Hepatocyte (in vitro differentiated cells): ENCODE data around the gene ZNRF3. TPM values are rescaled to one million over a fixed set of nuclear protein-coding genes. Genes with fewer than 3 reads are reported as not detected.

Experiments
- DNase-seq: peaks from one replicate; pipeline ENCODE4 v3.0.0-alpha.2; 2016; ENCODE audit warnings: low spot score
- H2AFZ ChIP-seq: fragments of 200-600 bp; sonication (generic); 2 replicates; pipeline ENCODE4 v1.6.0; 2016; ENCODE audit warnings: antibody characterized with exemption, mild to moderate bottlenecking
- H3K27ac ChIP-seq: fragments of 200-600 bp; sonication (generic); 2 replicates; pipeline ENCODE4 v1.5.1; 2016; ENCODE audit warnings: mild to moderate bottlenecking
- H3K27me3 ChIP-seq: fragments of 200-600 bp; sonication (generic); 2 replicates; pipeline ENCODE4 v1.6.1; 2016
- H3K36me3 ChIP-seq: fragments of 200-600 bp; sonication (generic); replicated peaks from 2 replicates; pipeline ENCODE4 v1.5.1; 2016; ENCODE audit warnings: low read depth; ENCODE audit not compliant: insufficient read depth
- H3K4me1 ChIP-seq: fragments of 200-600 bp; sonication (generic); 2 replicates; pipeline ENCODE4 v1.5.1; 2016; ENCODE audit warnings: mild to moderate bottlenecking, moderate library complexity; ENCODE audit not compliant: insufficient read depth
- H3K4me2 ChIP-seq: fragments of 200-600 bp; sonication (generic); 2 replicates; pipeline ENCODE4 v1.6.0; 2016
- H3K4me3 ChIP-seq: fragments of 200-600 bp; sonication (generic); 2 replicates; pipeline ENCODE4 v1.5.1; 2016; ENCODE audit warnings: mild to moderate bottlenecking
- H3K79me2 ChIP-seq: fragments of 200-600 bp; sonication (generic); 2 replicates; pipeline ENCODE4 v1.6.0; 2017; ENCODE audit warnings: mild to moderate bottlenecking
- H3K9me2 ChIP-seq: fragments of 200-600 bp; sonication (generic); replicated peaks from 2 replicates; pipeline ENCODE4 v1.6.0; 2017; ENCODE audit warnings: mild to moderate bottlenecking; ENCODE audit not compliant: insufficient read depth
- H3K9me3 ChIP-seq: fragments of 200-600 bp; sonication (generic); 2 replicates; pipeline ENCODE4 v1.5.1; 2016; ENCODE audit warnings: low read depth, mild to moderate bottlenecking
- H4K20me1 ChIP-seq: fragments of 200-600 bp; sonication (generic); 2 replicates; pipeline ENCODE4 v1.6.0; 2016; ENCODE audit warnings: mild to moderate bottlenecking; ENCODE audit not compliant: insufficient read depth, poor library complexity, severe bottlenecking
- CTCF ChIP-seq: fragments of 200-600 bp; sonication (generic); IDR thresholded peaks from 2 replicates; pipeline ENCODE4 v1.5.1; 2016; ENCODE audit warnings: antibody characterized with exemption, mild to moderate bottlenecking; ENCODE audit not compliant: poor library complexity
- EZH2 ChIP-seq: fragments of 200-600 bp; sonication (generic); IDR thresholded peaks from 2 replicates; pipeline ENCODE4 v1.6.1; 2016; ENCODE audit warnings: antibody characterized with exemption, mild to moderate bottlenecking, borderline replicate concordance
- EZH2phosphoT487 ChIP-seq: fragments of 200-600 bp; sonication (generic); IDR thresholded peaks from one replicate; pipeline ENCODE4 v1.6.1; 2018; ENCODE audit warnings: antibody characterized with exemption, mild to moderate bottlenecking, low read depth, moderate library complexity; ENCODE audit not compliant: unreplicated experiment, severe bottlenecking
- WGBS: methylation state at CpG from one replicate; pipeline ENCODE4 v1.1.6; 2016; ENCODE audit warnings: low lambda C conversion rate; ENCODE audit errors: missing lambda C conversion rate; 5-methylcytosine and 5-hydroxymethylcytosine counted together
- polyA plus RNA-seq: library from polyadenylated mRNA; unstranded; fragments of >200 nt; fragmentation: Nextera tagmentation; extraction: Ambion mirVana; gene quantifications from 2 replicates; pipeline ENCODE4 v1.2.1, GENCODE V29; 2016
- total RNA-seq: library from RNA; depleted of rRNA; stranded (reverse); fragments of >200 nt; gene quantifications from 2 replicates; pipeline ENCODE4 v1.2.3, GENCODE V29; 2014

ZNRF3 gene
- total and polyA plus RNA-seq, 2 experiments from 2014 or later, result 8.9 to 14.7 TPM

GRCh38 chr22:29050457-29050856 lies 167.1 kb downstream of the ZNRF3 start:
- DNase-seq, result no peak
- TF ChIP-seq CTCF (no peak), EZH2 (no peak), EZH2phosphoT487 (no peak)

GRCh38 chr22:29053048-29053702 lies 169.8 kb downstream of the ZNRF3 start:
- no peaks in the 10 kb centered on the region for H4K20me1 ChIP-seq
- no peak overlapping the region for H3K4me3 ChIP-seq
- H3K79me2 ChIP-seq, result no peaks in the 10 kb centered on the region
- TF ChIP-seq CTCF (no peak), EZH2 (no peak), EZH2phosphoT487 (no peak)
- H3K36me3 ChIP-seq, result no peaks in the 10 kb centered on the region
- no peak overlapping the region for H3K4me2 ChIP-seq
- no peaks in the 10 kb centered on the region for H3K9me2 ChIP-seq
- no peak for DNase-seq
- no peaks in the 10 kb centered on the region for H3K9me3 ChIP-seq
- no peak overlapping the region for H3K27ac ChIP-seq
- no peaks in the 10 kb centered on the region for H3K27me3 ChIP-seq
- H2AFZ ChIP-seq, result no peak overlapping the region
- no peaks in the 10 kb centered on the region for H3K4me1 ChIP-seq
- 93% methylated on average over 8 of the region's 8 CpGs for WGBS

More at GRCh38 chr22:29050457-29050856, 167.1 kb downstream of the ZNRF3 start:
- Histone ChIP-seq H2AFZ (no peak overlapping the region), H3K4me2 (no peak overlapping the region), H3K9me3 (no peaks in the 10 kb centered on the region), H3K4me3 (no peak overlapping the region), H3K79me2 (no peaks in the 10 kb centered on the region), H4K20me1 (no peaks in the 10 kb centered on the region), H3K9me2 (no peaks in the 10 kb centered on the region), H3K36me3 (no peaks in the 10 kb centered on the region), H3K27me3 (no peaks in the 10 kb centered on the region), H3K27ac (no peak overlapping the region), H3K4me1 (no peaks in the 10 kb centered on the region)
- WGBS, result 98% methylated on average over 23 of the region's 24 CpGs

GRCh38 chr22:29054251-29054767 lies 170.9 kb downstream of the ZNRF3 start:
- Histone ChIP-seq H3K79me2 (no peaks in the 10 kb centered on the region), H3K4me2 (no peak overlapping the region), H3K27ac (no peak overlapping the region), H3K9me2 (no peaks in the 10 kb centered on the region), H3K4me3 (no peak overlapping the region), H3K36me3 (no peaks in the 10 kb centered on the region), H2AFZ (no peak overlapping the region), H3K4me1 (no peaks in the 10 kb centered on the region), H3K27me3 (no peaks in the 10 kb centered on the region), H4K20me1 (no peaks in the 10 kb centered on the region), H3K9me3 (no peaks in the 10 kb centered on the region)
- TF ChIP-seq EZH2, result no peak
- TF ChIP-seq EZH2phosphoT487, result no peak
- no peak for TF ChIP-seq CTCF
- 84% methylated on average over 10 of the region's 10 CpGs for WGBS
- DNase-seq, result no peak
